Osteoblast (primary cell): ENCODE data around the gene NTSR1. TPM values are rescaled to one million over a fixed set of nuclear protein-coding genes. Genes with fewer than 3 reads are reported as not detected.

Experiments
- DNase-seq: peaks from one replicate; pipeline ENCODE4 v3.0.0; 2011; ENCODE audit warnings: low spot score, mixed read lengths; ENCODE audit not compliant: insufficient read length; ENCODE audit errors: missing footprints
- H2AFZ ChIP-seq: 2 replicates; pipeline ENCODE4 v1.6.0; 2011; ENCODE audit warnings: mild to moderate bottlenecking, low read length
- H3K27ac ChIP-seq: 2 replicates; pipeline ENCODE4 v1.5.1; 2011; ENCODE audit warnings: mild to moderate bottlenecking, low read depth, low read length, moderate library complexity
- H3K27me3 ChIP-seq: 2 replicates; pipeline ENCODE4 v1.6.0; 2012; ENCODE audit warnings: mild to moderate bottlenecking, control low read depth, inconsistent platforms, low read length, moderate library complexity; ENCODE audit not compliant: insufficient read depth
- H3K36me3 ChIP-seq: 2 replicates; pipeline ENCODE4 v1.5.1; 2011; ENCODE audit warnings: mild to moderate bottlenecking, low read length, control low read depth, moderate library complexity; ENCODE audit not compliant: insufficient read depth
- H3K4me1 ChIP-seq: 2 replicates; pipeline ENCODE4 v1.5.1; 2011; ENCODE audit warnings: mild to moderate bottlenecking, low read length, control low read depth, moderate library complexity; ENCODE audit not compliant: insufficient read depth
- H3K4me2 ChIP-seq: 2 replicates; pipeline ENCODE4 v1.6.0; 2011; ENCODE audit warnings: mild to moderate bottlenecking, low read length; ENCODE audit not compliant: insufficient read depth
- H3K4me3 ChIP-seq: fragments of 200-600 bp; sonication (generic); 3 replicates; pipeline ENCODE4 v1.5.1; 2012; ENCODE audit warnings: mild to moderate bottlenecking, low read length, inconsistent platforms; ENCODE audit not compliant: insufficient read depth
- H3K79me2 ChIP-seq: 2 replicates; pipeline ENCODE4 v1.6.0; 2012; ENCODE audit warnings: mild to moderate bottlenecking, low read length, control low read depth, inconsistent platforms; ENCODE audit not compliant: insufficient read depth
- H3K9me3 ChIP-seq: 2 replicates; pipeline ENCODE4 v1.5.1; 2011; ENCODE audit warnings: low read depth, low read length, control low read depth
- H4K20me1 ChIP-seq: 2 replicates; pipeline ENCODE4 v1.6.0; 2012; ENCODE audit warnings: mild to moderate bottlenecking, low read length, control low read depth; ENCODE audit not compliant: insufficient read depth
- total RNA-seq: library from RNA; depleted of rRNA; stranded (reverse); fragments of >200 nt; gene quantifications from 2 replicates; pipeline ENCODE4 v1.2.3, GENCODE V29; 2012
- TF ChIP-seq, protein P1 (sequence below): IDR thresholded peaks from 2 replicates; pipeline ENCODE4 v1.5.1; 2011; ENCODE audit warnings: mild to moderate bottlenecking, low read depth, low read length, moderate library complexity; ENCODE audit errors: extremely low read depth

NTSR1 gene
- total RNA-seq, 1 donor = not detected

- H3K9me3 ChIP-seq = no peaks in the 10 kb centered on the region
- no peaks in the 10 kb centered on the region for H4K20me1 ChIP-seq
- no peak overlapping the region for H3K4me3 ChIP-seq
- H3K4me1 ChIP-seq = peaks cover 2% of the 10 kb centered on the region
- DNase-seq = no peak
- H3K4me2 ChIP-seq = no peak overlapping the region
- H3K36me3 ChIP-seq = no peaks in the 10 kb centered on the region
- TF ChIP-seq, protein P1, sequence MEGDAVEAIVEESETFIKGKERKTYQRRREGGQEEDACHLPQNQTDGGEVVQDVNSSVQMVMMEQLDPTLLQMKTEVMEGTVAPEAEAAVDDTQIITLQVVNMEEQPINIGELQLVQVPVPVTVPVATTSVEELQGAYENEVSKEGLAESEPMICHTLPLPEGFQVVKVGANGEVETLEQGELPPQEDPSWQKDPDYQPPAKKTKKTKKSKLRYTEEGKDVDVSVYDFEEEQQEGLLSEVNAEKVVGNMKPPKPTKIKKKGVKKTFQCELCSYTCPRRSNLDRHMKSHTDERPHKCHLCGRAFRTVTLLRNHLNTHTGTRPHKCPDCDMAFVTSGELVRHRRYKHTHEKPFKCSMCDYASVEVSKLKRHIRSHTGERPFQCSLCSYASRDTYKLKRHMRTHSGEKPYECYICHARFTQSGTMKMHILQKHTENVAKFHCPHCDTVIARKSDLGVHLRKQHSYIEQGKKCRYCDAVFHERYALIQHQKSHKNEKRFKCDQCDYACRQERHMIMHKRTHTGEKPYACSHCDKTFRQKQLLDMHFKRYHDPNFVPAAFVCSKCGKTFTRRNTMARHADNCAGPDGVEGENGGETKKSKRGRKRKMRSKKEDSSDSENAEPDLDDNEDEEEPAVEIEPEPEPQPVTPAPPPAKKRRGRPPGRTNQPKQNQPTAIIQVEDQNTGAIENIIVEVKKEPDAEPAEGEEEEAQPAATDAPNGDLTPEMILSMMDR = no peak
- H3K79me2 ChIP-seq = no peaks in the 10 kb centered on the region
- no peak overlapping the region for H2AFZ ChIP-seq
- H3K27ac ChIP-seq = no peak overlapping the region
- H3K27me3 ChIP-seq = peaks cover 22% of the 10 kb centered on the region
Measured at GRCh38 chr20:62666736-62667529, 41.7 kb upstream of the NTSR1 start.

DNA sequence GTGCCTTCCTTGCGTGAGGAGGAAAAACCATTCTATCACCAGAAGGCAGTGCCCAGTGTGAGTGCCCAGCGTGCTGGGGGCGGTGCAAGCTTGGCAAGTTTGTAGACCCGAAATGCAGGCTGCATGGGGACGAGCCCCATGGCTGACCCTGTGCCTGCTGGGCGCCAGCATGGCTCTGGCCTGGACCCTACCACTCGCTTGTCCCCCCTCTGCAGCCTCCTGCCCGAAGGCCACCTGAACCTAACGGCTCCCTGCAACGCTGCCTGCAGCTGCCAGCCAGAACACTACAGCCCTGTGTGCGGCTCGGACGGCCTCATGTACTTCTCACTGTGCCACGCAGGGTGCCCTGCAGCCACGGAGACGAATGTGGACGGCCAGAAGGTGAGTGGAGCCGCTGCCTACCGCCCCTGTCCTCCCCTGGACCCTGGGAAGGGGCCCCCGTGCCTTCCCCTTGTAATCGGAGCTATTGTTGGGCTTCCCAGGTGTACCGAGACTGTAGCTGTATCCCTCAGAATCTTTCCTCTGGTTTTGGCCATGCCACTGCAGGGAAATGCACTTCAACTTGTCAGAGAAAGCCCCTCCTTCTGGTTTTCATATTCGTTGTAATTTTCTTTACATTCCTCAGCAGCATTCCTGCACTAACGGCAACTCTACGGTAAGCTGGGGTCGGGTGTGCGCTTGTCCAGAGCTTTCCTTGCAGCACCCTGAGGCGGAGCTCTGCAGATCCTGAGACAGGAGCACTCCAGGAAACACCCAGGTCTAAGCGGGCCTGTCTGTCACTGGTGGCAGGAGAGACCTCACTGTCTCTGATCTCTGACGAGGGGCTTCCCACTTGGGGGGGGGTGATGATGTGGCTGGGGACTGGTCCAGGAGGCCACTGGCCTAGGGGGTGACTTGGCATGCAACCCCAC, 40.9 kb upstream of the NTSR1 start:
- TF ChIP-seq, protein P1 = no peak
- Histone ChIP-seq H3K4me3 (no peak overlapping the region), H3K9me3 (no peaks in the 10 kb centered on the region), H3K79me2 (no peaks in the 10 kb centered on the region), H2AFZ (no peak overlapping the region), H3K4me2 (no peak overlapping the region), H3K4me1 (no peaks in the 10 kb centered on the region), H3K36me3 (no peaks in the 10 kb centered on the region), H3K27me3 (peaks cover 22% of the 10 kb centered on the region), H3K27ac (no peak overlapping the region), H4K20me1 (no peaks in the 10 kb centered on the region)
- DNase-seq = no peak

DNA sequence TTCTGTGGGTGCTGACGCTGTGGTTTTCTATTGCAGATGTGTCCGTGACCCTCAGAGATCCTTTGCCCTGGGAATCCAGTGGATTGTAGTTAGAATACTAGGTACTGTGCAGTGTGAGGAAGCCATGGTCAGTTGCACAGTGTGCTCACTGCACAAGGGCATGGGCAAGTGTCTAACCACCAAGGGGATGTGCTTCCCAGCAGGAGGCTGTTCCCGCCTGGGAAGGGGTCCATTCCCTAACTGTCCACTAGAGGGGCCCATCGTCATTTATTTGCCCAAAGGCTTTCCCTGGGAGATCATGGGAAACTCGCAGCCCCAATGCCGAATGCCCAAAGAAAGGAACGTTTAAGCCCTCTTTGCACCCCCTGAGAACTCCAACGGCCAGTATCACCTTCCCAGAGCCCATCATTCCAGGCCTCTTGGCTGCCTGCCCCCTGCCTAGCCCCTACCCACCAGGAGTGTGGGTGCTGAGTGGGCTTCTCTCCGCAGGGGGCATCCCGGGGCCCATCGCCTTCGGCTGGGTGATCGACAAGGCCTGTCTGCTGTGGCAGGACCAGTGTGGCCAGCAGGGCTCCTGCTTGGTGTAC, 40.1 kb upstream of the NTSR1 start:
- Histone ChIP-seq H3K27me3 (peaks cover 22% of the 10 kb centered on the region), H3K4me2 (no peak overlapping the region)
- TF ChIP-seq, protein P1 = peak; percentile 83

DNA sequence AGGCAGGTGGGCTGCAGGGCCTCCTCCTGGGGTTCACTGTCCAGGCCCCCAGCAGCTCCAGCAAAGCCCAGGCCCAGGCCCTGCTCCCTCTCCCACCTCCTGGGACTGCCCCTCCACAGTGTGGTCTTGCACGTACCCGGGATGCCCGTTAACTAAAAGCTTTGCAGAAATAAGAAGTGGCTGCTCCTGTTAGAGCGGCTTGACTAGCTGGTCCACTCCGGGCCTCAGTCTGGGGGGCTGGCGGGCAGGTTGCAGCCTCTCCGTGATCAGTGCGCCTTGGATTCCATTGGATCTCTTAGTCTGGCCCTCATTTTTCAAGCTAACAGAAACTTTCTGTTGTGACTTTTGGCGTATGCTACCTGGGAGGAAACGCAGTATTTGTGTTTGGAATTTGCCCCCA, 39.4 kb upstream of the NTSR1 start:
- Histone ChIP-seq H3K79me2 (no peaks in the 10 kb centered on the region), H3K4me1 (no peaks in the 10 kb centered on the region), H3K27me3 (peaks cover 19% of the 10 kb centered on the region), H3K36me3 (no peaks in the 10 kb centered on the region), H3K27ac (no peak overlapping the region), H3K9me3 (no peaks in the 10 kb centered on the region), H4K20me1 (no peaks in the 10 kb centered on the region), H3K4me2 (no peak overlapping the region), H3K4me3 (no peak overlapping the region), H2AFZ (no peak overlapping the region)
- DNase-seq = no peak
- TF ChIP-seq, protein P1 = no peak

More for the DNA sequence above, 40.1 kb upstream of the NTSR1 start:
- H4K20me1 ChIP-seq = no peaks in the 10 kb centered on the region
- H3K36me3 ChIP-seq = no peaks in the 10 kb centered on the region
- no peak overlapping the region for H3K27ac ChIP-seq
- no peaks in the 10 kb centered on the region for H3K4me1 ChIP-seq
- H3K9me3 ChIP-seq = no peaks in the 10 kb centered on the region
- peak overlapping the region; percentile 37 for H2AFZ ChIP-seq
- H3K79me2 ChIP-seq = no peaks in the 10 kb centered on the region
- no peak overlapping the region for H3K4me3 ChIP-seq
- peak; percentile 99 for DNase-seq
